HL-60 (cell line): ENCODE results near the gene SLCO2A1.

Experiments
- DNase-seq, 2 experiments: peaks; one replicate each; pipeline ENCODE4 v3.0.0-alpha.2; 2010 to 2020; ENCODE audit warnings: low read depth in 1 of 2, low spot score in 1 of 2
- H3K27ac ChIP-seq: fragments of 250-450 bp; sonication (Bioruptor Pico); replicated peaks from 2 replicates; pipeline ENCODE4 v1.5.1; 2020; ENCODE audit warnings: mild to moderate bottlenecking, moderate library complexity
- H3K27me3 ChIP-seq: fragments of 250-450 bp; sonication (Bioruptor Pico); 2 replicates; pipeline ENCODE4 v1.5.1; 2021; ENCODE audit warnings: mild to moderate bottlenecking, moderate library complexity; ENCODE audit not compliant: insufficient read depth, poor library complexity, severe bottlenecking
- H3K4me3 ChIP-seq: replicated peaks from 2 replicates; pipeline ENCODE4 v1.5.1; 2011; ENCODE audit warnings: mild to moderate bottlenecking, control low read depth, low read length; ENCODE audit not compliant: insufficient read depth
- CTCF ChIP-seq: IDR thresholded peaks from one replicate; pipeline ENCODE4 v1.5.1; 2011; ENCODE audit warnings: low read length, control low read depth, inconsistent platforms; ENCODE audit not compliant: insufficient read depth
- GABPA ChIP-seq: IDR thresholded peaks from 2 replicates; pipeline ENCODE4 v1.6.1; 2012; ENCODE audit warnings: low read depth
- POLR2AphosphoS5 ChIP-seq: IDR thresholded peaks from 2 replicates; pipeline ENCODE4 v1.6.1; 2012; ENCODE audit warnings: low read depth
- REST ChIP-seq: IDR thresholded peaks from 2 replicates; pipeline ENCODE4 v1.6.1; 2012; ENCODE audit warnings: low read depth; ENCODE audit not compliant: insufficient replicate concordance
- SPI1 ChIP-seq: IDR thresholded peaks from 2 replicates; pipeline ENCODE4 v1.6.1; 2012; ENCODE audit warnings: low read depth, mild to moderate bottlenecking, borderline replicate concordance

The SLCO2A1 gene

GRCh38 chr3:133878518-133878917 lies 151.2 kb downstream of the SLCO2A1 start:
- no peaks in the 10 kb centered on the region for H3K27me3 ChIP-seq
- no peak for TF ChIP-seq CTCF
- no peak for TF ChIP-seq SPI1
- TF ChIP-seq GABPA: no peak
- TF ChIP-seq REST: no peak
- no peak for TF ChIP-seq POLR2AphosphoS5
- no peak overlapping the region for H3K27ac ChIP-seq
- no peak for DNase-seq
- H3K4me3 ChIP-seq: no peak overlapping the region
